DOHH2 (cell line): ENCODE measurements around the gene PEAK3.

ENCODE experiments used
- EZH2phosphoT487 ChIP-seq: fragments of 200-600 bp; sonication (generic); IDR thresholded peaks from 2 replicates; pipeline ENCODE4 v1.6.1; 2017; ENCODE audit warnings: borderline replicate concordance, mild to moderate bottlenecking, antibody characterized with exemption, low read length, moderate library complexity, mixed read lengths
- TF ChIP-seq, protein P1 (sequence below): fragments of 200-600 bp; sonication (generic); IDR thresholded peaks from one replicate; pipeline ENCODE4 v1.5.1; 2014; ENCODE audit warnings: antibody characterized with exemption, mild to moderate bottlenecking, low read depth, low read length; ENCODE audit not compliant: poor library complexity, severe bottlenecking

DNA sequence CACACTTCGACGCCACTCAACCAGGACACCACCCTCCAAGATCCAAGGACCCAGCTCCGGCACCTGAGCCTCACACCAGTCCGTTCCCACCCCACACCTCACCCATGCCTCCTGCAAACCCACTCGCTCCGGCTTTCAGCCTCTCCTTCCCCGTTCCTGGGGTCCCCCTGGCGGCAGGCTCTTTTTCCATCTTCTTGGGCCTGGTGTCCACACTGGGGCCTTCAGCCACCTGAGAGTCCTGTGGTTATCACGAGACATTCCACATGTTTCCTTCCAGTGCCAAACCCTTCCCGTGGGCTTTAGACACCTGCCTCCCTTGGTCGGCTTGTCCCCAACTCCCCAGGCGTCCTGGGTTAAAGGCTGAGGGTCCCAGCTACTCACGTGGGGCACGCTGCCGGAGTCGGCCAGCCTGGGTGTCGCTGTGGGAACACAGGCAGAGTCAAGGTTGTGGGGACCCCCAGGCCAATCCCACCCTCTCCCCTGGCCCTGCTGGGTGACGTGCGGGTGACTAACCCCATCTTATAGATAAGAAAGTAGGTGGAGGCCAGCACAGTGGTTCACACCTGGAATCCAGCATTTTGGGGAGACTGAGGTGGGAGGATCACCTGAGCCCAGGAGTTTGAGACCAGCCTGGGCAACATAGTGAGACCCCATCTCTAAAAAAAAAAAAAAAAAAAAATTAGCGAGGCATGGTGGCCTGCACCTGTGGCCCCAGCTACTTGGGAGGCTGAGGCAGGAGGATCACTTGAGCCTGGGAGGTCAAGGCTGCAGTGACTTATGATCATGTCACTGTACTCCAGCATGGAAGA lies 27.7 kb downstream of the PEAK3 start:
- TF ChIP-seq, protein P1, sequence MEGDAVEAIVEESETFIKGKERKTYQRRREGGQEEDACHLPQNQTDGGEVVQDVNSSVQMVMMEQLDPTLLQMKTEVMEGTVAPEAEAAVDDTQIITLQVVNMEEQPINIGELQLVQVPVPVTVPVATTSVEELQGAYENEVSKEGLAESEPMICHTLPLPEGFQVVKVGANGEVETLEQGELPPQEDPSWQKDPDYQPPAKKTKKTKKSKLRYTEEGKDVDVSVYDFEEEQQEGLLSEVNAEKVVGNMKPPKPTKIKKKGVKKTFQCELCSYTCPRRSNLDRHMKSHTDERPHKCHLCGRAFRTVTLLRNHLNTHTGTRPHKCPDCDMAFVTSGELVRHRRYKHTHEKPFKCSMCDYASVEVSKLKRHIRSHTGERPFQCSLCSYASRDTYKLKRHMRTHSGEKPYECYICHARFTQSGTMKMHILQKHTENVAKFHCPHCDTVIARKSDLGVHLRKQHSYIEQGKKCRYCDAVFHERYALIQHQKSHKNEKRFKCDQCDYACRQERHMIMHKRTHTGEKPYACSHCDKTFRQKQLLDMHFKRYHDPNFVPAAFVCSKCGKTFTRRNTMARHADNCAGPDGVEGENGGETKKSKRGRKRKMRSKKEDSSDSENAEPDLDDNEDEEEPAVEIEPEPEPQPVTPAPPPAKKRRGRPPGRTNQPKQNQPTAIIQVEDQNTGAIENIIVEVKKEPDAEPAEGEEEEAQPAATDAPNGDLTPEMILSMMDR, result no peak
- TF ChIP-seq EZH2phosphoT487, result no peak
